BJ (cell line): Measurements from ENCODE around the gene LEMD2. TPM values are rescaled to one million over a fixed set of nuclear protein-coding genes. Genes with fewer than 3 reads are reported as not detected.

ENCODE experiments used
- CTCF ChIA-PET: fragments of 350-600 bp; formaldehyde crosslinking; extraction: SDS; loops from one replicate; lab custom pipeline; 2021; ENCODE audit warnings: antibody characterized with exemption, inconsistent platforms; lab: Yijun Ruan, JAX
- POLR2A ChIA-PET: fragments of 300-600 bp; sonication (Branson Sonifier 250); formaldehyde crosslinking; extraction: SDS; loops from one replicate; lab custom pipeline; 2021; ENCODE audit warnings: antibody characterized with exemption; lab: Charles Lee
- DNase-seq: peaks from one replicate; pipeline ENCODE4 v3.0.0-alpha.2; 2011; ENCODE audit warnings: low read depth
- H3K27me3 ChIP-seq: 2 replicates; pipeline ENCODE4 v1.6.0; 2011; ENCODE audit warnings: low read length; ENCODE audit not compliant: control insufficient read depth, insufficient read depth
- H3K36me3 ChIP-seq: 2 replicates; pipeline ENCODE4 v1.5.1; 2011; ENCODE audit warnings: low read length; ENCODE audit not compliant: control insufficient read depth, insufficient read depth
- H3K4me3 ChIP-seq: 2 replicates; pipeline ENCODE4 v1.5.1; 2011; ENCODE audit warnings: low read depth, mild to moderate bottlenecking, control low read depth, low read length
- CTCF ChIP-seq: IDR thresholded peaks from 2 replicates; pipeline ENCODE4 v1.5.1; 2011; ENCODE audit warnings: low read depth, mild to moderate bottlenecking, control low read depth, inconsistent platforms, low read length, moderate library complexity; ENCODE audit not compliant: insufficient read depth
- polyA plus RNA-seq: library from polyadenylated mRNA; depleted of rRNA; stranded (reverse); fragments of >200 nt; gene quantifications from 2 replicates; pipeline ENCODE4 v1.2.3, GENCODE V29; 2011

The LEMD2 gene
- polyA plus RNA-seq, 1 experiment = 59.8 TPM

GRCh38 chr6:33827546-33828451 lies 38.9 kb upstream of the LEMD2 start:
- no peak for DNase-seq
- ChIA-PET POLR2A (no interaction called here), CTCF (interaction anchor here (0.9 to 2.3 kb wide), 2 partner anchors 10 to 11 kb away, joined by 3 to 9 read pairs; no protein-coding TSS in a partner anchor)
- Histone ChIP-seq H3K4me3 (no peak overlapping the region), H3K36me3 (no peaks in the 10 kb centered on the region), H3K27me3 (peaks cover 7% of the 10 kb centered on the region)
- no peak for TF ChIP-seq CTCF

DNA sequence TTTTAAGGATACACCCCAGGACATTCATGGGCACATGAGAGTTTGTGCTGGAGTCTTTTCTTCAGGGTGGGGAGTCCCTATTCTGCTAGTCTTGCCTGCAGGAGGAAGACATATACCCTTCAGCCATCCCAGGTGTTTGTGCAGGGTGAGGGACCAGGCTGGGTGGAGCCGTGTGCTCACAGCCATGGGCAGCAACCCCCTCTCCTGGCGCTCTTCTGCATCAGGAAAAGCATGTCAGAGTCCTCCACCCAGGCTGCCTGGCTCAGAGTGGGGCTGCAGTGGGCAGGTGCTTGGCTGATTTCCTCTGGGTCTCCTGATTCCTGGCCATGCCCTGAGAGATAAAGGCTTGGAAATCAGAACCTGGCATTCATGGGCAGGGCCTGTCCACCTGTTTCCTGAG lies 37.6 kb upstream of the LEMD2 start:
- ChIA-PET CTCF (no interaction called here), POLR2A (no interaction called here)
- no peak overlapping the region for H3K4me3 ChIP-seq
- no peak for DNase-seq
- H3K27me3 ChIP-seq = peaks cover 9% of the 10 kb centered on the region
- H3K36me3 ChIP-seq = no peaks in the 10 kb centered on the region
- no peak for TF ChIP-seq CTCF

DNA sequence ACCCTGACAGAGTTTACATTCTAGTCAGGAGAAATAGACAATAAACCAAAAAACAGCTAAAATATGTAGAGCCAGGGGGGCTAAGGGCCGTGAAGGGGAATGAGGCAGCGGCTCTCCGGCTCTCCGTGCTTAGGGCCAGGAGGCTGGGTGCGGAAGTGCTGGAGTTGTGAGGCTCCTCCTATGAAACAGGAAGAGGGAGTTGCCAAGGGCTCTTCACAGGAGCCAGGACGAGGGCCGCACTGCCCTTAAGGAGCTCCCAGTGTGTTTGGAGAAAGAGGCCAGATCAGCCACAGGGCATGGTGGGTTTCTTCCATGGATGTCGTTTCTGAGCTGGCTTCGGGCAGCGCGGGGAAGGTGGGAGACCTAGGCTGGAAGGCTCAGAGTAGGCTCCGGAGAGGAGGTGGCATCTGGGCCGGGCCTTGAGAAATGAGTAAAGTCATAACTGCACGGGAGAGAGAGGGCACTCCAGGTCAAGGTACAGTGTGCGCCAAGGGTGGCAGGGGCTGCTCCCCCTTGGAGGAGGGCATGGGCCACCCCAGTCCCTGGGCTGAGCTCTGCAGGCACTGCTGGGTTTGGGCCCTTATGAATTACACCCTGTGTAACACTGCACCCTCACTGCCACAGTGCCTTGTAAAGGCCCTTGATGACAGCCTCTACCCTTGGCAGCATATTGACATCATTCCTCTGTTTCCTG lies 35.7 kb upstream of the LEMD2 start:
- TF ChIP-seq CTCF = no peak
- CTCF ChIA-PET = interaction anchor here (1.4 kb wide), 1 partner anchor 204 kb away, joined by 3 read pairs; no protein-coding TSS in a partner anchor
- Histone ChIP-seq H3K4me3 (no peak overlapping the region), H3K27me3 (peaks cover 10% of the 10 kb centered on the region), H3K36me3 (no peaks in the 10 kb centered on the region)
- no peak for DNase-seq
- POLR2A ChIA-PET = no interaction called here

- no peak overlapping the region for H3K4me3 ChIP-seq
- CTCF ChIA-PET = interaction anchor here (1.4 kb wide), 1 partner anchor 204 kb away, joined by 3 read pairs; no protein-coding TSS in a partner anchor
- POLR2A ChIA-PET = no interaction called here
- TF ChIP-seq CTCF = no peak
- H3K36me3 ChIP-seq = no peaks in the 10 kb centered on the region
- no peak for DNase-seq
- peaks cover 15% of the 10 kb centered on the region for H3K27me3 ChIP-seq
Measured at GRCh38 chr6:33823806-33824205, 34.9 kb upstream of the LEMD2 start.
